GM18507 (cell line): ENCODE results near the gene SEMA5A.

Experiments
- DNase-seq: peaks from one replicate; pipeline ENCODE4 v3.0.0; 2011; ENCODE audit warnings: low read depth; ENCODE audit not compliant: insufficient read length; ENCODE audit errors: extremely low spot score
- FAIRE-seq: peaks from 2 replicates; lab custom pipeline; 2011; peaks lifted over from hg19 to GRCh38; lab: Jason Lieb, UNC

Gene SEMA5A

DNA sequence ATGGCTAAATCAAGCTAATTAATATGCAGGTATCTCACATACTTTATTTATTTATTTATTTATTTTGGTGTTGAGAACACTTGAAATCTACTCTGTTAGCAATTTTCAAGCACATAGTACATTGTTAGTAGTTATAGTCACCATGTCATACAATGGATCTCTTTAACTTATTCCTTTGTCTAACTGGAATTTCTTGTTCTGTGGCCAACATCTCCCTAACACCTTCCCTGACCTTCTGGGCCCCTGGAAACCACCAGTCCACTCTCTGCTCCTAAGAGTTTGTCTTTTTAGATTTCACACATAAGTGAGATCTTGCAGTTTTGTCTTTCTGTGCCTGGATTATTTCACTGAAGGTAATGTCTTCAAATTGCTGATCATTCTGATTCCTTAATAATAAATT, 229.1 kb downstream of the SEMA5A start:
- FAIRE-seq (no peak), DNase-seq (no peak)

GRCh38 chr5:9316041-9316440, 229.8 kb downstream of the SEMA5A start:
- FAIRE-seq, result no peak
- DNase-seq, result no peak

DNA sequence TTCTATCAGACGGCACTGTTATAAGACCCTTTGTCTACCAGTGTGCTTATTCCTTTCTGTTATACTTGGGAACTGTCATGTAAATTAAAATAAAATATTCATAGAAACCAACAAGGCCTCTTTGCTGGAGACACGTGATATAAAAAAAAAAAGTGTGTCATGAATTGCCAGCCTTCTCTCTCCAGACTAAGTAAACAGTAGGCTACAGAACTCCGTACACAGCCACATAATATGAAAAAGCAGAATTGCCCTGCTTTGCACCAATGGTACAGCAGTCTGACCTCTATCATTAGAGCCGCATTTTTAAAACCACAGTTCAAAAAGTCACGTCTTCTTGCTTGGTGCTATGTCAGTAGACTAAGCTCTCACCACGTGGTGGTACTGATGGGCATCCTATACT, 231.3 kb downstream of the SEMA5A start:
- no peak for FAIRE-seq
- no peak for DNase-seq

GRCh38 chr5:9313751-9314150, 232.1 kb downstream of the SEMA5A start:
- DNase-seq (no peak), FAIRE-seq (no peak)

GRCh38 chr5:9307150-9307549, 238.7 kb downstream of the SEMA5A start:
- DNase-seq (no peak), FAIRE-seq (no peak)

DNA sequence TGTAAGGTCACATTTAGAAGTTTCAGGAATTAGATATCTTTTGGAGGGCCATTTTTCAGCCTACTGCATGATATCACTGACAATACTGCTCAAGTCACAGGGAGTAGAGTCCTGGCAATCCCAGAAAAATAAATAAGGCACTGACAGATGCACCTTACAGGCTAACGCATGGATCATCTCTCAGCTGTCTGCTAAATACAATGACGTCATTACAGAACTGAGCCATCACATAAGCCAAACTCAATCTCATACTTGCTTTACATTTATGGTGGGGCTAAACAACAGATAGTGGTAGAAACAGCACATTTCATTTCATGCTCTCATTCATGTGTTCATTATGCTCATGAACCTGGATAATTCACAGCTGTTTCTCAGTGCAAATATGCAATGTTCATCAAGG, 243.7 kb downstream of the SEMA5A start:
- no peak for FAIRE-seq
- no peak for DNase-seq

DNA sequence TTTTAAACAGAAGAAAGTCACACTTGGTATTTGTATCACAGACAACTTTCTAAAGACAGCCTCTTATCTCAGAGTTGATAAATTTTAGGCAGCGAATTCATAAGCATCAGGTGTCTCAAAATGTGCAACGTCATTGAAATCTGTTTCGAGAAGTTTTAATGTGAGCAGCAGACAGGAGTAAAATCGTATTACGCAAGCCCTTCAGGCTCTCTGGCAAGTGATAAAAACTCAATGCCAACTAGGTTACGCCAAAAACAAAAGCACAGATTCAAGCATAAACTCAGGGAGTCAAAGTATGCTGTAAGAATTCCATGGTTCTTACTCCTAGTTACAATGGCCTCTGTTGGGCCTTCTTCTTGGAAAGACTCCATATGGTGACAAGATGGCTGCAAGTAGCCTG, 244.7 kb downstream of the SEMA5A start:
- DNase-seq, result no peak
- no peak for FAIRE-seq

GRCh38 chr5:9297134-9297533, 248.7 kb downstream of the SEMA5A start:
- DNase-seq (no peak), FAIRE-seq (no peak)

GRCh38 chr5:9295466-9295801, 250.4 kb downstream of the SEMA5A start:
- FAIRE-seq (no peak), DNase-seq (no peak)

- no peak for DNase-seq
- no peak for FAIRE-seq
Observed at GRCh38 chr5:9294793-9295465, 250.9 kb downstream of the SEMA5A start.

GRCh38 chr5:9288234-9288633, 257.6 kb downstream of the SEMA5A start:
- DNase-seq (no peak), FAIRE-seq (no peak)

GRCh38 chr5:9284781-9285307, 261.0 kb downstream of the SEMA5A start:
- FAIRE-seq (no peak), DNase-seq (no peak)

DNA sequence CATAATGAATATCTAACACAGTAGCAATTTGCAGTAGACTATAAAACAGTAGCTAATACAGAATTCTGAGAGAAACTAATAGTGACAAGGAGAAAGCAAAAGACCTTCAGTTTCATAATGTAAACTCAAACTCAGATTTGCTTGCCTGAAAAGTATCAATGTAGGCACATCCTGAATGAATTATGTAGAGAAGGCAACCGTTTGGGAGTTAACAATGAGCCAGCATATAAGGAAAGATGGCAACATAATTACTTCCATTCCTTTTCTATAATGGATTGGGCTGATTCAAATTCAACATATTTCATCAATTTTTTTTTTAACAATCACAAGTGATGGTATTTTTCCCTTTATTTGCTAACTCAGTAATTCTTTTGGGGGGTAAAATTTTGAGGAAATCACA, 261.6 kb downstream of the SEMA5A start:
- FAIRE-seq (no peak), DNase-seq (no peak)

DNA sequence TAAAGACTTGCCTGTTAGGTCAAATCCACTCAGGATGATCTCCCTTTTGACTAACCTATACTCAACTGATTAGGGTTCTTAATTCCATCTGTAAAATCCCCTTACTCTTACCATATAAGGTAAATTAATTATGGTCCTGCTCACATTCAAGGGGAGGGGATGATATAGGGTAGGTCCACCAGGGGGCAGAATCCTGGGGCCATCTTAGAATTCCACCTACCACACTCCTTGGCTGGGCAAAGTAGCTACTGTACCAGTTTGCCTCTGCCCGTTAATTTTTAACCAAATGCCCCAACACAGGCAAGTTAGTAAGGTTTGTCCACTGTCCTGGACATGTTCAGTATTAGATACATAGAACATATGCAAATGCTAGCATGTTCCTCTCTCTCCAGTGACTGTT, 262.4 kb downstream of the SEMA5A start:
- DNase-seq (no peak), FAIRE-seq (no peak)

- FAIRE-seq, result no peak
- DNase-seq, result no peak
Observed at GRCh38 chr5:9283021-9283420, 262.9 kb downstream of the SEMA5A start.

DNA sequence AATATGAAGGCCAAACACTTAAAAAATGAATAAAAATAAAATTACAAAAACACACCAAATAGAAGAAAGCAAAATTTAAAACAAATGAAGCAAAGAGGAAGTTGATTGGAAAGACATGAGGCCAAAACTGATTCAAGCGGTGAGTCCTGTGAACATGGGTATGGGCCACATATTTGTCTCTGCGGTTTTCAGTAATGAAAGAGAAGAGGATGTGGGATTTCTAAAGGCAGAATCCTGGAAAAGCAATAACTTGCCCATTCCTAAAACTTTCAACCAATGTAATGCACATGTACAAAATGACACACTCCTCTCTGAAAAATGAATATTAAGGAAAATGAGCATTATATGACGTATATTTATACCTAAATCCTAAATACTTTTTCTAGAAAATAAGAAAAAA, 263.7 kb downstream of the SEMA5A start:
- FAIRE-seq (no peak), DNase-seq (no peak)

DNA sequence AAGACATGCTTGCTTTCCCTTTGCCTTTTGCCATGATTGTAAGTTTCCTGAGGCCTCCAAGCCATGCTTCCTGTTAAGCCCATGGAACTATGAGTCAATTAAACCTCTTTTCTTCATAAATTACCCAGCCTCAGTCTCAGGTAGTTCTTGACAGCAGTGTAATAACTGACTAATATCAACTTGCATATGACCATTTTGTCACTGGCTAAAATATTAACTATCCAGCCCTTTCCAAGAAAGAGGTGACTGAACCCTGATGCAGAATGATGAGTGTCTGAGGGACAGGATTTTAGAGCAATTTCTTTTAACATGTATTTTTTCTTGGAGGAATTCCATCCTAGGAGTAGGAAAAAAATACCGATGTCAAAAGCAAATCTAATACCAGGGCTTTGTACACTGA, 266.1 kb downstream of the SEMA5A start:
- DNase-seq, result no peak
- no peak for FAIRE-seq

DNA sequence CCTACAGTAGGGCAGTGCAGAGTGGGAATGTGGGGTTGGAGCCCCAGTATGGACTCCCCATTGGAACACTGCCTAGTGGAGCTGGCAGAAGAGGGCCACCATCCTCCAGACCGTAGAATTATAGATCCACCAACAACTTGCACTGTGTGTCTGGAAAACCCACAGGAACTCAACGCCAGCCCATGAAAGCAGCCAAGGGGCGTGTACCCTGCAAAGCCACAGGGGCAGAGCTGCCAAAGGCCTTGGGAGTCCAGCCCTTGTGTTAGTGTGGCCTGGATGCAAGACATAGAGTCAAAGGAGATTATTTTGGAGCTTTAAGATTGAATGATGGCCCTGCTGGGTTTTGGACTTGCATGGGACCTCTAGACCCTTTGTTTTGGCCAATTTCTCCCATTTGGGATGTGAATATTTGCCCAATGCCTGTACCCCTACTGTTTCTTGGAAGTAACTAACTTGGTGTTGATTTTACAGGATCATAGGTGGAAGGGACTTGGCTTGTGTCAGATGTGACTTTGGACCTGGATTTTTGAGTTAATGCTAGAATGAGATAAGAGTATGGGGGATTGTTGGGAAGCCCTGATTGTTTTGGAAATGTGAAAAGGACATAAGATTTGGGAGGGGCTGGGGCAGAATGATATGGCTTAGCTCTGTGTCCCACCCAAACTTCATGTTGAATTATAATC, 266.8 kb downstream of the SEMA5A start:
- no peak for FAIRE-seq
- no peak for DNase-seq

DNA sequence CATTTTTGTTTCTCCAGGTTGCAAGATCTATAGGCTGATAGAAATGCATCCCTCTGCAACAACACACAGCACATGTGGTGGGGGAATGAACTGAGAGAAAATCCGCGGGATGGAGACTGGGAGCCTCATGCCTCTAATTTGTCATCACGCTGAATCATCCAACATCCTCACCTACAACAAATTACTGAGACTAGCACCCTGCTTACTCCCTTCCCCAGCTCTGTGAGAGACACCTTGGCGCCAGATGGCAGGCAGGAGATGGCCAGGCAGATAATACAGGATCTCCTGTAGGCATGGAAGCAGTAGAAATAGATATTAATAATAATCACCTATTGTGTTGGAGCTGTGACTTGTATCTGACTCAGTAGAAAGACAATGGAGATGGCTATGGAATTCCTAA, 276.9 kb downstream of the SEMA5A start:
- DNase-seq (no peak), FAIRE-seq (no peak)

DNA sequence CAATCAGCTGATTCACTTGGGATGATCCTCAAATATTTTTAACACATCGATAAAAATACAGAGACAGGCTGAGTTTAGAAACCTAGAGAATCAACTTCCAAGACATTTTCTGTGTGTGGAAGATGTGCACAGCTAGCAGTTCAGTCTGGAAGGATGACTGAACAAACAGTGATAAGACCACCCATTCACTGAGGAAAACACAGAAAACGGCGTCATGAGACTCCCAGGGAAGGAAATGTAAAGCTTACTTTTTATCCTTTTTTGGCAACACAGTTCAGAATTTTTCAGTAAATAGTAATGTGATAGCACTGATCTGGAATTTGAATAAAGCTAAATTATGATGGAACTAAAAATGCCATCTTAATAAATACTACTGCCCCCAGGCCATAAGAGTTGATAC, 277.6 kb downstream of the SEMA5A start:
- no peak for FAIRE-seq
- DNase-seq, result no peak
